Measurements from ENCODE around the gene CDYL2. TPM values are rescaled to one million over a fixed set of nuclear protein-coding genes. Genes with fewer than 3 reads are reported as not detected.
"Not testable (repeated sequence)": the region's sequence is repeated elsewhere in the genome, so short reads cannot be mapped to it uniquely, and the experiment has no call there.

Gene CDYL2
- total and polyA plus RNA-seq, 7 donors, result 0.23 to 2.2 (median 1.0) TPM

DNA sequence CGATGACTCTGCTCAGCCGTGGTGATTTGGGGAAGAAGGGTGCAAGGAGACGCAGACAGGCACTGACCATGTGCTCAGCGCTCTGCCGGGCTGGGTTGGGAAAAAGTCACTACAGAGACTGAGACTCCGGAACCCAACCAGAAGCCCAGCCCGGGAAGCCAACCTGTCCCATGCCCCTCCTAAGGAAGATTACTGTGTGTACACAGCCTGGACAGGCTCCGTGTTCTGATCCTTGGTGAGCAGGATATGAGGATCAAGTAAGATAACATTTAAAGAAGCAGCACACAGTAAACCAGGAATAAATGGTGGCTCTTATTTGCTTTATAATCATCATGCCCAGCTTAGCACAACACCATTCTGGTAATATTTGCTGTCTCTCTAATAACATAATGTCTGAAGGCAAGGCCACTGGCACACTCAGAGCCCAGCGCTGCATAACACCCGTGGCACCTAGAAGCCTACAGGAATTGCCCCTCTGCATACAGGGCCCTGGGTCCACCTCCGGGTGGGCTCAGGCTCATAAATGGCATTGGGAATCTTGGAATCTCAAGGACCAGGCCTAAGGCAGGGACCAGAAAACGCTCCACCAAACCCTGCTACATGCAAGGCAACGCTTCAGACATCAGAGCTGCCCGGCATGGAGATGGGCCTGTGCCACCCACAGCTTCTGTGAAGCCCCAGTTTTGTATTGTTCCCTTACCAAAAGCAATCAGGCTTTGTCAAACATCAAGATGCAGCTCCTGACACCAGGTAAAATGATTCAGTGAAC is 150.1 kb downstream of the CDYL2 start:
- Histone ChIP-seq H3K4me3 (no peak overlapping the region), H3K27me3 (ENCODE audit: insufficient read depth in 3 of 3, low read length in 2 of 3) (no peaks in the 10 kb centered on the region), H3K4me1 (no peaks in the 10 kb centered on the region), H3K9me3 (peaks cover 2% of the 10 kb centered on the region), H3K27ac (no peak overlapping the region), H3K36me3 (ENCODE audit: insufficient read depth in 1 of 2, low read depth in 1 of 2) (no peaks in the 10 kb centered on the region)
- intact Hi-C loops (cut with DNase I), result no loop called here
- no peak for TF ChIP-seq CTCF (IDR thresholded peaks at IDR 0.05)
- ATAC-seq (no peak), DNase-seq (no peak)
- 88 to 91% (median 88%) methylated on average over 14 of the region's 14 CpGs for WGBS, 3 donors

DNA sequence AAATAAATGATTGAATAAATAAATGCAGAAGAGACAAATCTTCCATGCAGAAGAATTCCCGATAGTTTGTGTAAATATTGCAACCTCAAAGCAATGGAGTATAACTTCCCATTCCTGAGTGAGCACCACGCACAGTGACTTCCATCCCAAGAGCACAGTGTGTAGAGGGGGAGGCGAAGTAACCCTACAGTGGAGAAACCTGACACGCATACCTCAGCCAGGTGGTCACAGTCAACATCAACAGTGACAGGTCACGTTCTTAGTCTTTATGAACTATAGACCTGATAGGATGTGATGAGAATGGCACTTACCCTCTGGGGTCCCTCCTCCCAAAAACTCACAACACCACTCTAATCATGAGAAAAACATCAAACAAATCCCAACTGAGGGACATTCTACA is 152.0 kb downstream of the CDYL2 start:
- no peak overlapping the region for H3K27ac ChIP-seq
- no peak for TF ChIP-seq CTCF (IDR thresholded peaks at IDR 0.05)
- H3K4me1 ChIP-seq, result no peaks in the 10 kb centered on the region
- WGBS, 3 donors, result 45 to 70% (median 50%) methylated on average over 5 of the region's 5 CpGs
- H3K9me3 ChIP-seq, result no peaks in the 10 kb centered on the region
- intact Hi-C loops (cut with DNase I), result no loop called here
- H3K27me3 ChIP-seq (ENCODE audit: insufficient read depth in 3 of 3, low read length in 2 of 3), result no peaks in the 10 kb centered on the region
- H3K36me3 ChIP-seq (ENCODE audit: insufficient read depth in 1 of 2, low read depth in 1 of 2), result no peaks in the 10 kb centered on the region
- H3K4me3 ChIP-seq, result no peak overlapping the region
- no peak for ATAC-seq
- no peak for DNase-seq

GRCh38 chr16:80650281-80650680 is 154.1 kb downstream of the CDYL2 start:
- H3K27ac ChIP-seq; H3K4me3 ChIP-seq; ATAC-seq; H3K9me3 ChIP-seq; H3K36me3 ChIP-seq (ENCODE audit: insufficient read depth in 1 of 2, low read depth in 1 of 2); H3K4me1 ChIP-seq; intact Hi-C loops (cut with DNase I); H3K27me3 ChIP-seq (ENCODE audit: insufficient read depth in 3 of 3, low read length in 2 of 3); DNase-seq: not testable (repeated sequence)
- 82 to 96% (median 92%) methylated on average over 1 of the region's 1 CpG for WGBS, 3 donors

DNA sequence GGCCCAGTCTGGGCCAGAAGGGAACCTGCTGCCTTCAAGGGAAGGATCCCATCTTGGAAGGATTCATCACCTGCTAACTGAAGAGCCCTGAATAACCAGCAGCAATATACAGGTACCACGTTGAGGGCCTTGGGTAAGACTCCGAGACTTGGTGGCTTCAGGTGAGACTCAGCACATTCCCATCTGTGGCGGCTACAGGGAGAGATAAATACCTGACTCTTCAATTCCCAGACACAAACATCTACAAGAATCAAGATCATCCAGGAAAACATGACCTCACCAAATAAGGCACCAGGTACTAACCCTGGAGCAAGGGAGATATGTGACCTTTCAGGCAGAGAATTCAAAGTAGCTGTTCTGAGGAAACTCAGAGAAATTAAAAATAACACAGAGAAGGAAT is 164.1 kb downstream of the CDYL2 start:
- H3K4me3 ChIP-seq, result no peak overlapping the region
- H3K27ac ChIP-seq, result no peak overlapping the region
- TF ChIP-seq CTCF (IDR thresholded peaks at IDR 0.05), result no peak
- DNase-seq (no peak), ATAC-seq (no peak)
- intact Hi-C loops (cut with DNase I), result no loop called here
- H3K4me1 ChIP-seq, result no peaks in the 10 kb centered on the region
- H3K27me3 ChIP-seq (ENCODE audit: insufficient read depth in 3 of 3, low read length in 2 of 3), result no peaks in the 10 kb centered on the region
- WGBS, 3 donors, result 87 to 93% (median 89%) methylated on average over 3 of the region's 3 CpGs
- no peaks in the 10 kb centered on the region for H3K36me3 ChIP-seq (ENCODE audit: insufficient read depth in 1 of 2, low read depth in 1 of 2)
- peaks cover 7% of the 10 kb centered on the region for H3K9me3 ChIP-seq

DNA sequence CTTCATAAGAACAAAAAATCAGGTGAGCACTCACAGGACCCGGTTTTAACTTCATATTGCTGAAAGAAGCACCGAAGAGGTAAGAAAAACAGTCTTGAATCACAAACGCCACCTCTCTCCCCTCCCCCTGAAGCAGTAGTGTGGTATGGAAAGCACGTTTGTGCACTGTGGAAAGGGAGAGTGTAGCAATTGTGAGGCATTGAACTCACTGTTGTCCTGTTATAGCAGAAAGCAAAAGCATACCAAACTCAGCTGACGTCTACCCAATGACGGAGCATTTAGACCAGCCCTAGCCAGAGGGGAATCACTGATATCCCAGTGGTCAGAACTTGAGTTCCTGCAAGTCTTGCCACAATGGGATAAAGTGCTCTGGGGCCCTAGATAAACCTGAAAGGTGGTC is 164.8 kb downstream of the CDYL2 start:
- Histone ChIP-seq H3K4me3 (no peak overlapping the region), H3K27me3 (ENCODE audit: insufficient read depth in 3 of 3, low read length in 2 of 3) (no peaks in the 10 kb centered on the region), H3K36me3 (ENCODE audit: insufficient read depth in 1 of 2, low read depth in 1 of 2) (no peaks in the 10 kb centered on the region), H3K9me3 (peaks cover 8% of the 10 kb centered on the region), H3K4me1 (no peaks in the 10 kb centered on the region), H3K27ac (no peak overlapping the region)
- intact Hi-C loops (cut with DNase I), result no loop called here
- ATAC-seq, result no peak
- WGBS, 3 donors, result 81 to 86% (median 81%) methylated on average over 6 of the region's 6 CpGs
- no peak for TF ChIP-seq CTCF (IDR thresholded peaks at IDR 0.05)
- no peak for DNase-seq
